ENCODE measurements around the gene AFF1.

DNA sequence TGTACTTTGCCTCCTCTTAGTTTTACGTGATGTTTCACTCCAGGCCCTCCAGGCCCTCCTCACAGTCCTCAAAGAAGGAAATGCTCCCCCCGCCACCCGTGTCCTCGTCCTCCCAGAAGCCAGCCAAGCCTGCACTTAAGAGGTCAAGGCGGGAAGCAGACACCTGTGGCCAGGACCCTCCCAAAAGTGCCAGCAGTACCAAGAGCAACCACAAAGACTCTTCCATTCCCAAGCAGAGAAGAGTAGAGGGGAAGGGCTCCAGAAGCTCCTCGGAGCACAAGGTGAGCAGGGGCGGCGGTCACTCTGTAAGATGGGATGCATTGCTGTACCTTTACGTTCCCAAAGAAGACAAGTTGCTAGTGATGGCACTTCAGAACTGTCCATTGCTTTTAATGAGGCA is 191.2 kb downstream of the AFF1 start:
- TF ChIP-seq, protein P1, sequence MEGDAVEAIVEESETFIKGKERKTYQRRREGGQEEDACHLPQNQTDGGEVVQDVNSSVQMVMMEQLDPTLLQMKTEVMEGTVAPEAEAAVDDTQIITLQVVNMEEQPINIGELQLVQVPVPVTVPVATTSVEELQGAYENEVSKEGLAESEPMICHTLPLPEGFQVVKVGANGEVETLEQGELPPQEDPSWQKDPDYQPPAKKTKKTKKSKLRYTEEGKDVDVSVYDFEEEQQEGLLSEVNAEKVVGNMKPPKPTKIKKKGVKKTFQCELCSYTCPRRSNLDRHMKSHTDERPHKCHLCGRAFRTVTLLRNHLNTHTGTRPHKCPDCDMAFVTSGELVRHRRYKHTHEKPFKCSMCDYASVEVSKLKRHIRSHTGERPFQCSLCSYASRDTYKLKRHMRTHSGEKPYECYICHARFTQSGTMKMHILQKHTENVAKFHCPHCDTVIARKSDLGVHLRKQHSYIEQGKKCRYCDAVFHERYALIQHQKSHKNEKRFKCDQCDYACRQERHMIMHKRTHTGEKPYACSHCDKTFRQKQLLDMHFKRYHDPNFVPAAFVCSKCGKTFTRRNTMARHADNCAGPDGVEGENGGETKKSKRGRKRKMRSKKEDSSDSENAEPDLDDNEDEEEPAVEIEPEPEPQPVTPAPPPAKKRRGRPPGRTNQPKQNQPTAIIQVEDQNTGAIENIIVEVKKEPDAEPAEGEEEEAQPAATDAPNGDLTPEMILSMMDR (IDR thresholded peaks at IDR 0.05), result no peak
- no peak for TF ChIP-seq POLR2A (IDR thresholded peaks at IDR 0.05)

All from gastroesophageal sphincter (tissue), 3 donors.